Measurements from ENCODE around the gene SLC34A3. TPM values are rescaled to one million over a fixed set of nuclear protein-coding genes. Genes with fewer than 3 reads are reported as not detected.

SLC34A3 gene
- total and polyA plus RNA-seq, 9 donors, result 0.15 to 0.46 TPM; not detected in 7

GRCh38 chr9:137228968-137229896, 1.5 kb upstream of the SLC34A3 start:
- no peak overlapping the region for H3K27ac ChIP-seq
- no peak overlapping the region for H3K4me3 ChIP-seq
- no peaks in the 10 kb centered on the region for H3K4me1 ChIP-seq (ENCODE audit: insufficient read depth)
- no peaks in the 10 kb centered on the region for H3K36me3 ChIP-seq
- intact Hi-C loops (cut with DNase I), result loop anchor here in 3 of 4 donors (5.0 to 10.0 kb wide), 3 partner anchors 102 to 444 kb away; no protein-coding TSS in a partner anchor
- TF ChIP-seq EP300 (IDR thresholded peaks at IDR 0.05) (no peak), CTCF (IDR thresholded peaks at IDR 0.05) (no peak), POLR2A (IDR thresholded peaks at IDR 0.05) (no peak)
- DNase-seq, result no peak
- peaks cover 12% of the 10 kb centered on the region for H3K27me3 ChIP-seq
- H3K9me3 ChIP-seq, result no peaks in the 10 kb centered on the region
- WGBS, 3 donors, result 33 to 39% (median 35%) methylated on average over 27 of the region's 27 CpGs

GRCh38 chr9:137229903-137230704, 597 bp upstream of the SLC34A3 start:
- no peaks in the 10 kb centered on the region for H3K9me3 ChIP-seq
- TF ChIP-seq CTCF (IDR thresholded peaks at IDR 0.05) (no peak), POLR2A (IDR thresholded peaks at IDR 0.05) (no peak), EP300 (IDR thresholded peaks at IDR 0.05) (no peak)
- H3K27me3 ChIP-seq, result peaks cover 12% of the 10 kb centered on the region
- no peaks in the 10 kb centered on the region for H3K36me3 ChIP-seq
- intact Hi-C loops (cut with DNase I), result loop anchor here (5.0 to 10.0 kb wide), 4 partner anchors 103 to 445 kb away; partner anchors contain the start of gene DPP7 (in 1 of the 4)
- no peak overlapping the region for H3K4me3 ChIP-seq
- H3K4me1 ChIP-seq (ENCODE audit: insufficient read depth), result no peaks in the 10 kb centered on the region
- WGBS, 3 donors, result 40 to 48% (median 44%) methylated on average over 16 to 31 of the region's 31 CpGs
- H3K27ac ChIP-seq, result no peak overlapping the region
- DNase-seq, result no peak

- Histone ChIP-seq H3K4me3 (no peak overlapping the region), H3K27ac (no peak overlapping the region), H3K4me1 (ENCODE audit: insufficient read depth) (peaks cover 7% of the 10 kb centered on the region), H3K36me3 (no peaks in the 10 kb centered on the region), H3K9me3 (no peaks in the 10 kb centered on the region), H3K27me3 (peaks cover 12% of the 10 kb centered on the region)
- DNase-seq, result no peak
- 72 to 81% (median 72%) methylated on average over 22 to 23 of the region's 23 CpGs for WGBS, 3 donors
- no peak for TF ChIP-seq CTCF (IDR thresholded peaks at IDR 0.05)
- TF ChIP-seq EP300 (IDR thresholded peaks at IDR 0.05), result no peak
- TF ChIP-seq POLR2A (IDR thresholded peaks at IDR 0.05), result no peak
- intact Hi-C loops (cut with DNase I), result loop anchor here in 1 of 4 donors (10.0 kb wide), 1 partner anchor 117 kb away; the partner anchor contains the start of gene DPP7
These were observed 805 bp downstream of the SLC34A3 start for GRCh38 chr9:137231372-137232039.

- H3K36me3 ChIP-seq, result no peaks in the 10 kb centered on the region
- 62 to 71% (median 64%) methylated on average over 10 of the region's 10 CpGs for WGBS, 3 donors
- peaks cover 12% of the 10 kb centered on the region for H3K27me3 ChIP-seq
- H3K4me1 ChIP-seq (ENCODE audit: insufficient read depth), result peaks cover 11% of the 10 kb centered on the region
- H3K4me3 ChIP-seq, result no peak overlapping the region
- intact Hi-C loops (cut with DNase I), result loop anchor here in 1 of 4 donors (10.0 kb wide), 1 partner anchor 117 kb away; the partner anchor contains the start of gene DPP7
- no peak for DNase-seq
- no peaks in the 10 kb centered on the region for H3K9me3 ChIP-seq
- TF ChIP-seq POLR2A (IDR thresholded peaks at IDR 0.05) (no peak), EP300 (IDR thresholded peaks at IDR 0.05) (no peak), CTCF (IDR thresholded peaks at IDR 0.05) (no peak)
- H3K27ac ChIP-seq, result no peak overlapping the region
These were observed 1.4 kb downstream of the SLC34A3 start for GRCh38 chr9:137232101-137232500.

Measured in ovary (tissue), 9 donors.